ENCODE data around the gene ENPP5.

DNA sequence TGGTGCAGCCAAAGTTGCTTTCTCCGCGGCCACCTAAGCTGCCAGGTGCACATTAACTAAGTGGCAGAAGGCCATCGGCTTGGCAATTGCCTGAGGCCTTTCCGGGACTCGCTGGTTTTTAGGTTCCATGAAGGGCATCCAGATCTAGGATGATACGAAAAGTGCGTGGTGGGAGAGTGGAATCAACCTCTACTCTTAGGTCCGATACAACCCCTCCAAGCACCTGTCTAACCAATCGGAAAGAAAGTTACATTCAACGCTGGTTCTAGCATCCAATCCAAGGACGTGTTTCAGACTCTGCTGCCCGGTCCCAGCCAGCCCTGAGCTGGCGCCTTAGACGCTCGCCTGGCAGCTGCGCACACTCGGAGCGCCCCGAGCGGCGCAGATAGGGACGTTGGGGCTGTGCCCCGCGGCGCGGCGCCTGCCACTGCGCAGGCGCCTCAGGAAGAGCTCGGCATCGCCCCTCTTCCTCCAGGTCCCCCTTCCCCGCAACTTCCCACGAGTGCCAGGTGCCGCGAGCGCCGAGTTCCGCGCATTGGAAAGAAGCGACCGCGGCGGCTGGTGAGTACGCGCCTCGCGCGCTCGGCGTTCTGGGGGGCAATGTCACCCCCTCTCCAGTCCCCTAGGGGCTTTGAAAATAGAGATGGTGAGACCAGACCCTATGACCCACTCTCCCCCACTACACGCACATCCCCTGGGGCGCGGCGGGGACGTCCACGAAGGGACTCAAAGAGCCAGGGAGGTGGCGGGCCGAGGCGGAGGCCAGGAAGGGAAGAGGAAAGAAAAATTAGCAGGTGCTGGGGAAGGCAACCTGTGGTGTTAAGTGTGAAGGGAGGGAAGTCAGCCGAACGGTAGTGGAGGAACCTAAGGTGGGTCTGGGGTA lies 40.9 kb downstream of the ENPP5 start, which contains the start of gene ENPP4:
- TF ChIP-seq CTCF (IDR thresholded peaks at IDR 0.05): peak in 1 of 3 experiments; percentile 13
- peak; percentile 81 for TF ChIP-seq POLR2A (IDR thresholded peaks at IDR 0.05; ENCODE audit: low read depth)
- TF ChIP-seq POLR2AphosphoS5 (IDR thresholded peaks at IDR 0.05): peak; percentile 86 to 92
